ENCODE results near the gene THADA.

THADA gene

GRCh38 chr2:43215673-43216255 is 380.1 kb downstream of the THADA start:
- TF ChIP-seq TAF1 (IDR thresholded peaks at IDR 0.05; ENCODE audit: borderline replicate concordance, insufficient read depth, low read length) (no peak), REST (IDR thresholded peaks at IDR 0.05; ENCODE audit: insufficient read depth in 1 of 2, low read depth in 2 of 2, low read length in 2 of 2) (no peak), POLR2AphosphoS5 (IDR thresholded peaks at IDR 0.05; ENCODE audit: low read depth, low read length) (no peak), SIN3A (IDR thresholded peaks at IDR 0.05; ENCODE audit: borderline replicate concordance, insufficient read depth, low read length) (no peak), FOXP2 (optimal IDR thresholded peaks at IDR 0.05; ENCODE audit: borderline replicate concordance, extremely low read depth, extremely low read length, insufficient read depth) (no peak)

- no peak for TF ChIP-seq FOXP2 (optimal IDR thresholded peaks at IDR 0.05; ENCODE audit: borderline replicate concordance, extremely low read depth, extremely low read length, insufficient read depth)
- no peak for TF ChIP-seq REST (IDR thresholded peaks at IDR 0.05; ENCODE audit: insufficient read depth in 1 of 2, low read depth in 2 of 2, low read length in 2 of 2)
- no peak for TF ChIP-seq TAF1 (IDR thresholded peaks at IDR 0.05; ENCODE audit: borderline replicate concordance, insufficient read depth, low read length)
- no peak for TF ChIP-seq POLR2AphosphoS5 (IDR thresholded peaks at IDR 0.05; ENCODE audit: low read depth, low read length)
- no peak for TF ChIP-seq SIN3A (IDR thresholded peaks at IDR 0.05; ENCODE audit: borderline replicate concordance, insufficient read depth, low read length)
Observed at GRCh38 chr2:43214253-43214652, 381.6 kb downstream of the THADA start.

GRCh38 chr2:43212931-43213330 is 382.9 kb downstream of the THADA start:
- TF ChIP-seq POLR2AphosphoS5 (IDR thresholded peaks at IDR 0.05; ENCODE audit: low read depth, low read length), result no peak

GRCh38 chr2:43212216-43212835 is 383.5 kb downstream of the THADA start:
- TF ChIP-seq REST (IDR thresholded peaks at IDR 0.05; ENCODE audit: insufficient read depth in 1 of 2, low read depth in 2 of 2, low read length in 2 of 2) (no peak), FOXP2 (optimal IDR thresholded peaks at IDR 0.05; ENCODE audit: borderline replicate concordance, extremely low read depth, extremely low read length, insufficient read depth) (no peak), SIN3A (IDR thresholded peaks at IDR 0.05; ENCODE audit: borderline replicate concordance, insufficient read depth, low read length) (no peak), POLR2AphosphoS5 (IDR thresholded peaks at IDR 0.05; ENCODE audit: low read depth, low read length) (no peak), TAF1 (IDR thresholded peaks at IDR 0.05; ENCODE audit: borderline replicate concordance, insufficient read depth, low read length) (no peak)

GRCh38 chr2:43210467-43211303 is 385.2 kb downstream of the THADA start:
- TF ChIP-seq FOXP2 (optimal IDR thresholded peaks at IDR 0.05; ENCODE audit: borderline replicate concordance, extremely low read depth, extremely low read length, insufficient read depth) (peak; percentile 88), POLR2AphosphoS5 (IDR thresholded peaks at IDR 0.05; ENCODE audit: low read depth, low read length) (no peak)

GRCh38 chr2:43210125-43210466 is 385.7 kb downstream of the THADA start:
- TF ChIP-seq SIN3A (IDR thresholded peaks at IDR 0.05; ENCODE audit: borderline replicate concordance, insufficient read depth, low read length) (no peak), TAF1 (IDR thresholded peaks at IDR 0.05; ENCODE audit: borderline replicate concordance, insufficient read depth, low read length) (no peak), FOXP2 (optimal IDR thresholded peaks at IDR 0.05; ENCODE audit: borderline replicate concordance, extremely low read depth, extremely low read length, insufficient read depth) (no peak), REST (IDR thresholded peaks at IDR 0.05; ENCODE audit: insufficient read depth in 1 of 2, low read depth in 2 of 2, low read length in 2 of 2) (no peak), POLR2AphosphoS5 (IDR thresholded peaks at IDR 0.05; ENCODE audit: low read depth, low read length) (no peak)
